IMR-90 (cell line): ENCODE data around the gene DSP. TPM values are rescaled to one million over a fixed set of nuclear protein-coding genes. Genes with fewer than 3 reads are reported as not detected.

Experiments
- ATAC-seq: fragments of 200-7000 bp; cut with Tn5 transposase; 2 replicates; pipeline ENCODE4 v1.9.1; 2020; ENCODE audit warnings: low read depth, mild to moderate bottlenecking, moderate library complexity
- BruUV-seq: library from RNA; stranded (reverse); fragments of 400-500 nt; replicated peaks from 2 replicates; lab custom pipeline; 2021; lab: Mats Ljungman, UMichigan
- CTCF ChIA-PET: fragments of 300-600 bp; formaldehyde crosslinking; extraction: SDS; loops from one replicate; lab custom pipeline; 2021; ENCODE audit warnings: antibody characterized with exemption; lab: Yijun Ruan, JAX
- POLR2A ChIA-PET: fragments of 300-600 bp; sonication (Branson Sonifier 250); formaldehyde crosslinking; loops from one replicate; lab custom pipeline; 2022; ENCODE audit warnings: antibody characterized with exemption; ENCODE audit not compliant: unreplicated experiment; lab: Charles Lee
- DNase-seq: peaks from one replicate; pipeline ENCODE4 v3.0.0; 2013
- H2AFZ ChIP-seq: replicated peaks from 2 replicates; pipeline ENCODE3; 2013; ENCODE audit warnings: low read length, mild to moderate bottlenecking; ENCODE audit not compliant: poor library complexity
- H2AK5ac ChIP-seq: 2 replicates; pipeline ENCODE4 v1.6.1; 2013; ENCODE audit warnings: low read depth, low read length, inconsistent platforms
- H2AK9ac ChIP-seq: replicated peaks from 2 replicates; pipeline ENCODE3; 2013; ENCODE audit warnings: mild to moderate bottlenecking, low read depth, low read length, moderate library complexity; ENCODE audit not compliant: poor library complexity
- H2BK120ac ChIP-seq: 2 replicates; pipeline ENCODE4 v1.6.1; 2013; ENCODE audit warnings: low read depth, low read length, inconsistent platforms
- H2BK15ac ChIP-seq: 3 replicates; pipeline ENCODE4 v1.6.1; 2013; ENCODE audit warnings: low read depth, low read length, inconsistent platforms
- H2BK20ac ChIP-seq: 2 replicates; pipeline ENCODE4 v1.6.1; 2013; ENCODE audit warnings: low read depth, mild to moderate bottlenecking, inconsistent platforms, low read length, moderate library complexity
- H2BK5ac ChIP-seq: 2 replicates; pipeline ENCODE4 v1.6.1; 2013; ENCODE audit warnings: mild to moderate bottlenecking, low read depth, low read length, inconsistent platforms; ENCODE audit not compliant: poor library complexity, severe bottlenecking
- H3K14ac ChIP-seq: replicated peaks from 2 replicates; pipeline ENCODE4 v1.6.1; 2013; ENCODE audit warnings: low read depth, low read length, inconsistent platforms
- H3K18ac ChIP-seq: 2 replicates; pipeline ENCODE4 v1.6.1; 2013; ENCODE audit warnings: low read depth, low read length, control low read depth
- H3K23ac ChIP-seq: 2 replicates; pipeline ENCODE4 v1.6.1; 2013; ENCODE audit warnings: low read depth, low read length, inconsistent platforms
- H3K27ac ChIP-seq: 2 replicates; pipeline ENCODE4 v1.5.1; 2013; ENCODE audit warnings: mild to moderate bottlenecking, control low read depth, low read length; ENCODE audit not compliant: insufficient read depth
- H3K27me3 ChIP-seq: 2 replicates; pipeline ENCODE4 v1.6.1; 2013; ENCODE audit warnings: low read length; ENCODE audit not compliant: control insufficient read depth, insufficient read depth
- H3K36me3 ChIP-seq: 2 replicates; pipeline ENCODE4 v1.6.1; 2013; ENCODE audit warnings: low read length, mixed read lengths; ENCODE audit not compliant: control insufficient read depth, insufficient read depth
- H3K4ac ChIP-seq: 2 replicates; pipeline ENCODE4 v1.6.1; 2013; ENCODE audit warnings: low read depth, low read length, inconsistent platforms
- H3K4me1 ChIP-seq: 2 replicates; pipeline ENCODE4 v1.6.1; 2013; ENCODE audit warnings: low read length, mixed read lengths; ENCODE audit not compliant: control insufficient read depth, insufficient read depth
- H3K4me2 ChIP-seq: 2 replicates; pipeline ENCODE4 v1.6.1; 2013; ENCODE audit warnings: low read depth, mild to moderate bottlenecking, control low read depth, low read length, moderate library complexity
- H3K4me3 ChIP-seq: 2 replicates; pipeline ENCODE4 v1.5.1; 2013; ENCODE audit warnings: low read depth, mild to moderate bottlenecking, control low read depth, low read length, moderate library complexity; ENCODE audit not compliant: insufficient read depth
- H3K56ac ChIP-seq: 2 replicates; pipeline ENCODE4 v1.6.1; 2013; ENCODE audit warnings: low read length, inconsistent platforms; ENCODE audit not compliant: insufficient read depth; ENCODE audit errors: extremely low read depth
- H3K79me1 ChIP-seq, 2 experiments: 2 replicates each; pipeline ENCODE4 v1.6.1; 2013; ENCODE audit warnings: low read length in 2 of 2, inconsistent platforms in 1 of 2, low read depth in 1 of 2
- H3K9ac ChIP-seq: 2 replicates; pipeline ENCODE4 v1.6.1; 2013; ENCODE audit warnings: low read depth, low read length, control low read depth
- H3K9me1 ChIP-seq: 2 replicates; pipeline ENCODE4 v1.6.1; 2013; ENCODE audit warnings: low read length, inconsistent platforms; ENCODE audit not compliant: insufficient read depth
- H3K9me3 ChIP-seq: 2 replicates; pipeline ENCODE4 v1.6.1; 2013; ENCODE audit warnings: low read length; ENCODE audit not compliant: control insufficient read depth, insufficient read depth
- H4K20me1 ChIP-seq: 2 replicates; pipeline ENCODE4 v1.6.1; 2013; ENCODE audit warnings: low read length, inconsistent platforms; ENCODE audit not compliant: insufficient read depth
- H4K5ac ChIP-seq: 2 replicates; pipeline ENCODE4 v1.6.1; 2013; ENCODE audit warnings: mild to moderate bottlenecking, low read depth, low read length, control low read depth
- H4K8ac ChIP-seq, 2 experiments: 2 replicates each; pipeline ENCODE4 v1.6.1; 2013; ENCODE audit warnings: low read depth in 2 of 2, low read length in 2 of 2, control low read depth in 1 of 2, inconsistent platforms in 1 of 2
- H4K91ac ChIP-seq: 2 replicates; pipeline ENCODE4 v1.6.1; 2013; ENCODE audit warnings: low read depth, low read length, inconsistent platforms; ENCODE audit not compliant: insufficient read depth
- BHLHE40 ChIP-seq: fragments of 150-350 bp; IDR thresholded peaks from 2 replicates; pipeline ENCODE4 v1.6.1; 2016; ENCODE audit warnings: mild to moderate bottlenecking, low read depth, low read length
- CEBPB ChIP-seq: IDR thresholded peaks from 2 replicates; pipeline ENCODE4 v1.6.1; 2012; ENCODE audit warnings: low read depth, low read length, improper control_type of control experiment
- CHD1 ChIP-seq: IDR thresholded peaks from 2 replicates; pipeline ENCODE4 v1.6.1; 2012; ENCODE audit warnings: low read depth, low read length, improper control_type of control experiment
- FOS ChIP-seq: fragments of 150-350 bp; IDR thresholded peaks from 2 replicates; pipeline ENCODE4 v1.6.1; 2016; ENCODE audit warnings: low read depth, low read length
- MAFK ChIP-seq: IDR thresholded peaks from 2 replicates; pipeline ENCODE4 v1.6.1; 2012; ENCODE audit warnings: low read depth, low read length, improper control_type of control experiment
- MAZ ChIP-seq: IDR thresholded peaks from 2 replicates; pipeline ENCODE4 v1.6.1; 2012; ENCODE audit warnings: low read depth, mild to moderate bottlenecking, low read length, improper control_type of control experiment, moderate library complexity, borderline replicate concordance
- MXI1 ChIP-seq: IDR thresholded peaks from 2 replicates; pipeline ENCODE4 v1.6.1; 2012; ENCODE audit warnings: low read depth, mild to moderate bottlenecking, low read length, moderate library complexity, borderline replicate concordance
- NFE2L2 ChIP-seq: fragments of 150-350 bp; IDR thresholded peaks from 2 replicates; pipeline ENCODE4 v1.6.1; 2016; ENCODE audit warnings: low read depth, mild to moderate bottlenecking, low read length
- POLR2A ChIP-seq: IDR thresholded peaks from 2 replicates; pipeline ENCODE4 v1.6.1; 2012; ENCODE audit warnings: mild to moderate bottlenecking, low read depth, low read length
- RAD21 ChIP-seq: IDR thresholded peaks from 2 replicates; pipeline ENCODE4 v1.6.1; 2012; ENCODE audit warnings: low read length, improper control_type of control experiment
- RCOR1 ChIP-seq: IDR thresholded peaks from 2 replicates; pipeline ENCODE4 v1.6.1; 2012; ENCODE audit warnings: mild to moderate bottlenecking, low read length, improper control_type of control experiment; ENCODE audit not compliant: insufficient replicate concordance
- RFX5 ChIP-seq: IDR thresholded peaks from 2 replicates; pipeline ENCODE4 v1.8.0; 2012; ENCODE audit warnings: low read depth, mild to moderate bottlenecking, low read length, moderate library complexity
- SMC3 ChIP-seq: fragments of 150-350 bp; IDR thresholded peaks from 2 replicates; pipeline ENCODE4 v1.6.1; 2016; ENCODE audit warnings: low read depth, mild to moderate bottlenecking, antibody characterized with exemption, low read length, moderate library complexity
- WGBS, 2 experiments: methylation state at CpG; one replicate each; pipeline versions ENCODE4 v1.1.5 to v1.1.7; 2013; ENCODE audit warnings: missing lambda C conversion rate in 2 of 2; ENCODE audit not compliant: insufficient read length in 1 of 2; ENCODE audit errors: extremely low coverage in 2 of 2; 5-methylcytosine and 5-hydroxymethylcytosine counted together
- dilution Hi-C: fragments of 300-500 bp; cut with HindIII; formaldehyde crosslinking; loops from one replicate; pipeline ENCODE4 v1.14.3; 2018; ENCODE audit warnings: low sequenced_read_pairs; ENCODE audit not compliant: unreplicated experiment
- in situ Hi-C: fragments of 300-500 bp; cut with MboI; formaldehyde crosslinking; loops from 3 replicates; pipeline ENCODE4 v1.14.3; 2019; ENCODE audit warnings: low sequenced_read_pairs, inconsistent platforms, mixed read lengths
- intact Hi-C: fragments of 100-400 bp; cut with micrococcal nuclease; formaldehyde crosslinking; loops from 2 replicates; pipeline ENCODE4 v1.10.0; 2022
- polyA plus RNA-seq, 3 experiments: library from polyadenylated mRNA; depleted of rRNA; stranded (reverse); fragments of >200 nt; gene quantifications; 2 replicates each; pipeline ENCODE4 v1.2.3, GENCODE V29; 2012; ENCODE audit warnings: low replicate concordance in 1 of 3
- total RNA-seq: library from RNA; depleted of rRNA; stranded (reverse); fragments of >200 nt; gene quantifications from 2 replicates; pipeline ENCODE4 v1.2.3, GENCODE V29; 2012
- TF ChIP-seq, protein P1 (sequence below): conservative IDR thresholded peaks from 2 replicates; pipeline ENCODE4 v1.5.1; 2012; ENCODE audit warnings: mild to moderate bottlenecking, low read depth, low read length, improper control_type of control experiment
- TF ChIP-seq, protein P2 (sequence below): fragments of 150-350 bp; IDR thresholded peaks from 2 replicates; pipeline ENCODE4 v1.6.1; 2016; ENCODE audit warnings: low read depth, mild to moderate bottlenecking, low read length, moderate library complexity, borderline replicate concordance
- TF ChIP-seq, protein P3 (sequence below): fragments of 150-350 bp; IDR thresholded peaks from 2 replicates; pipeline ENCODE4 v1.6.1; 2017; ENCODE audit warnings: mild to moderate bottlenecking, antibody characterized with exemption, low read length, low read depth

Gene DSP
- total and polyA plus RNA-seq, 2 of the 4 experiments (the other 2 are of a cell fraction): 7.1 to 20.1 TPM

DNA sequence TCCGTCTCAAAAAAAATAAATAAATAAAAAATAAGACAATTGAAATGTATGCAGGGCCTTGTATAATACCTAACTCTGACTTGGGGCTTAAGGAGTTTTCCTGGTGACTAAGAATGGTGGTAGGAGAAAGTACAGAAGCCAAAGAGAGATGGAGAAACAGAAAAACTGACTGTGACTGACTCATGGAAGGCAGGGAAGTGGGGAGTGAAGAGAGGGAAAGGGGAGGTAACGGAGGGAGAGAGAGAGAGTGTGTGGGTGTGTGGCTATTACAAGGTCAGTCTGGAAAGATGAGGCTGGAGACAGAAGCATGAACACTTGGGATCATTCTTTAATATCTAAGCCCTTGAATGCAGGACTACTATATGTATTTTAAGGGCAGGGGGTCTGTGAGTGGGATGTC lies 87.0 kb downstream of the DSP start:
- H4K91ac ChIP-seq: no peak overlapping the region
- H3K4ac ChIP-seq: no peak overlapping the region
- 0 out of 2 replicates have a peak, but pooled peaks cover 4% of the 10 kb centered on the region for H3K4me1 ChIP-seq
- H3K27ac ChIP-seq: no peak overlapping the region
- no peak overlapping the region for H3K23ac ChIP-seq
- H2BK120ac ChIP-seq: no peak overlapping the region
- no peaks in the 10 kb centered on the region for H3K9me3 ChIP-seq
- no peaks in the 10 kb centered on the region for H3K79me1 ChIP-seq
- H2BK15ac ChIP-seq: no peak overlapping the region
- ATAC-seq: peak; percentile 18; the same call in 1 of the 2 replicates
- H4K5ac ChIP-seq: no peak overlapping the region
- H4K8ac ChIP-seq: no peak overlapping the region
- no peak overlapping the region for H3K18ac ChIP-seq
- ChIA-PET POLR2A (no interaction called here), CTCF (no interaction called here)
- no peak overlapping the region for H2AK9ac ChIP-seq
- H3K56ac ChIP-seq: no peak overlapping the region
- H2AK5ac ChIP-seq: no peak overlapping the region
- H2BK20ac ChIP-seq: no peak overlapping the region
- peak; percentile 71 for DNase-seq
- no CpG with 5 or more reads among the region's 2 CpGs for WGBS, 2 experiments
- intact Hi-C loops (no loop called here), in situ Hi-C loops (no loop called here), dilution Hi-C loops (no loop called here)
- H4K20me1 ChIP-seq: no peaks in the 10 kb centered on the region
- H3K4me3 ChIP-seq: no peak overlapping the region
- peaks cover 6% of the 10 kb centered on the region; the same call in 1 of the 2 replicates for H3K27me3 ChIP-seq
- H2AFZ ChIP-seq: no peak overlapping the region
- no peaks in the 10 kb centered on the region for H3K36me3 ChIP-seq
- no TSS peak for BruUV-seq
- no peak overlapping the region for H3K14ac ChIP-seq
- no peak overlapping the region for H3K4me2 ChIP-seq
- H3K9me1 ChIP-seq: no peaks in the 10 kb centered on the region
- H3K9ac ChIP-seq: no peak overlapping the region
- H2BK5ac ChIP-seq: no peak overlapping the region
- TF ChIP-seq CEBPB (no peak), RFX5 (no peak), CHD1 (no peak), MAFK (no peak), SMC3 (no peak), NFE2L2 (no peak), RAD21 (no peak), FOS (no peak), MAZ (no peak), BHLHE40 (no peak), RCOR1 (no peak), MXI1 (no peak), POLR2A (no peak)
- TF ChIP-seq, protein P1, sequence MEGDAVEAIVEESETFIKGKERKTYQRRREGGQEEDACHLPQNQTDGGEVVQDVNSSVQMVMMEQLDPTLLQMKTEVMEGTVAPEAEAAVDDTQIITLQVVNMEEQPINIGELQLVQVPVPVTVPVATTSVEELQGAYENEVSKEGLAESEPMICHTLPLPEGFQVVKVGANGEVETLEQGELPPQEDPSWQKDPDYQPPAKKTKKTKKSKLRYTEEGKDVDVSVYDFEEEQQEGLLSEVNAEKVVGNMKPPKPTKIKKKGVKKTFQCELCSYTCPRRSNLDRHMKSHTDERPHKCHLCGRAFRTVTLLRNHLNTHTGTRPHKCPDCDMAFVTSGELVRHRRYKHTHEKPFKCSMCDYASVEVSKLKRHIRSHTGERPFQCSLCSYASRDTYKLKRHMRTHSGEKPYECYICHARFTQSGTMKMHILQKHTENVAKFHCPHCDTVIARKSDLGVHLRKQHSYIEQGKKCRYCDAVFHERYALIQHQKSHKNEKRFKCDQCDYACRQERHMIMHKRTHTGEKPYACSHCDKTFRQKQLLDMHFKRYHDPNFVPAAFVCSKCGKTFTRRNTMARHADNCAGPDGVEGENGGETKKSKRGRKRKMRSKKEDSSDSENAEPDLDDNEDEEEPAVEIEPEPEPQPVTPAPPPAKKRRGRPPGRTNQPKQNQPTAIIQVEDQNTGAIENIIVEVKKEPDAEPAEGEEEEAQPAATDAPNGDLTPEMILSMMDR: no peak
- TF ChIP-seq, protein P2, sequence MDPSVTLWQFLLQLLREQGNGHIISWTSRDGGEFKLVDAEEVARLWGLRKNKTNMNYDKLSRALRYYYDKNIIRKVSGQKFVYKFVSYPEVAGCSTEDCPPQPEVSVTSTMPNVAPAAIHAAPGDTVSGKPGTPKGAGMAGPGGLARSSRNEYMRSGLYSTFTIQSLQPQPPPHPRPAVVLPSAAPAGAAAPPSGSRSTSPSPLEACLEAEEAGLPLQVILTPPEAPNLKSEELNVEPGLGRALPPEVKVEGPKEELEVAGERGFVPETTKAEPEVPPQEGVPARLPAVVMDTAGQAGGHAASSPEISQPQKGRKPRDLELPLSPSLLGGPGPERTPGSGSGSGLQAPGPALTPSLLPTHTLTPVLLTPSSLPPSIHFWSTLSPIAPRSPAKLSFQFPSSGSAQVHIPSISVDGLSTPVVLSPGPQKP: no peak
- TF ChIP-seq, protein P3, sequence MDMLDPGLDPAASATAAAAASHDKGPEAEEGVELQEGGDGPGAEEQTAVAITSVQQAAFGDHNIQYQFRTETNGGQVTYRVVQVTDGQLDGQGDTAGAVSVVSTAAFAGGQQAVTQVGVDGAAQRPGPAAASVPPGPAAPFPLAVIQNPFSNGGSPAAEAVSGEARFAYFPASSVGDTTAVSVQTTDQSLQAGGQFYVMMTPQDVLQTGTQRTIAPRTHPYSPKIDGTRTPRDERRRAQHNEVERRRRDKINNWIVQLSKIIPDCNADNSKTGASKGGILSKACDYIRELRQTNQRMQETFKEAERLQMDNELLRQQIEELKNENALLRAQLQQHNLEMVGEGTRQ: no peak
